Measurements from ENCODE around the gene SP110. TPM values are rescaled to one million over a fixed set of nuclear protein-coding genes. Genes with fewer than 3 reads are reported as not detected.

The SP110 gene
- total and polyA plus RNA-seq, 2 donors (not counting 1 experiment from before 2014, with no cell fraction given) = 162 to 280 TPM

- TF ChIP-seq EZH2 (IDR thresholded peaks at IDR 0.05; ENCODE audit: borderline replicate concordance, insufficient read depth, low read depth, low read length, poor library complexity, severe bottlenecking) (no peak), CTCF (IDR thresholded peaks at IDR 0.05) (no peak)
- Histone ChIP-seq H3K9ac (ENCODE audit: low read length) (no peak overlapping the region), H3K27ac (ENCODE audit: low read length in 2 of 2) (no peak overlapping the region), H3K36me3 (replicated peaks in 1 of 2; ENCODE audit: control extremely low read depth in 1 of 2, control insufficient read depth in 1 of 2, extremely low read depth in 1 of 2, insufficient read depth in 2 of 2, low read length in 1 of 2) (peaks cover 14 to 88% of the 10 kb centered on the region in 2 experiments), H3K9me3 (ENCODE audit: control extremely low read depth in 1 of 3, control insufficient read depth in 2 of 3, insufficient read depth in 1 of 3, low read length in 2 of 3) (no peaks in the 10 kb centered on the region), H4K20me1 (ENCODE audit: control insufficient read depth, insufficient read depth, low read length, poor library complexity, severe bottlenecking) (no peaks in the 10 kb centered on the region), H3K27me3 (replicated peaks in 1 of 4; ENCODE audit: control extremely low read depth in 1 of 4, control insufficient read depth in 3 of 4, insufficient read depth in 4 of 4, low read length in 3 of 4) (no peaks in the 10 kb centered on the region), H2AFZ (ENCODE audit: insufficient read depth, low read depth, low read length, poor library complexity, severe bottlenecking) (no peak overlapping the region), H3K4me2 (replicated peaks; ENCODE audit: low read depth, low read length, poor library complexity, severe bottlenecking) (no peak overlapping the region), H3K79me2 (ENCODE audit: control insufficient read depth, insufficient read depth, low read length) (peaks cover 40% of the 10 kb centered on the region), H3K4me3 (ENCODE audit: control extremely low read depth in 1 of 5, extremely low read depth in 1 of 5, insufficient read depth in 1 of 5, low read depth in 2 of 5, low read length in 4 of 5) (no peak overlapping the region), H3K4me1 (ENCODE audit: control insufficient read depth in 2 of 2, insufficient read depth in 2 of 2, low read length in 2 of 2) (no peaks in the 10 kb centered on the region)
- POLR2A ChIA-PET = interaction anchor here (0.9 kb wide), 1 partner anchor 20 kb away, joined by 3 read pairs; no protein-coding TSS in a partner anchor
- no peaks in the 10 kb centered on the region for H3K4me1 Mint-ChIP-seq
- no peak overlapping the region for H3K4me3 Mint-ChIP-seq
- CTCF ChIA-PET = interaction anchor here (1.3 to 4.4 kb wide), 2 partner anchors 24 to 43 kb away, joined by 4 to 14 read pairs; no protein-coding TSS in a partner anchor
- no peaks in the 10 kb centered on the region for H3K27me3 Mint-ChIP-seq
- no peaks in the 10 kb centered on the region for H3K9me3 Mint-ChIP-seq (ENCODE audit: insufficient read depth)
- DNase-seq (no peak), ATAC-seq (ENCODE audit: low read depth) (no peak)
- intact Hi-C loops (cut with micrococcal nuclease) = no loop called here
- 67% methylated on average over 1 of the region's 3 CpGs for WGBS (ENCODE audit: insufficient coverage)
- no peak overlapping the region for H3K27ac Mint-ChIP-seq
Observed at GRCh38 chr2:230246206-230246605, 26.4 kb upstream of the SP110 start.

- no peak for DNase-seq
- H3K27me3 Mint-ChIP-seq = no peaks in the 10 kb centered on the region
- Histone ChIP-seq H3K27me3 (replicated peaks in 1 of 4; ENCODE audit: control extremely low read depth in 1 of 4, control insufficient read depth in 3 of 4, insufficient read depth in 4 of 4, low read length in 3 of 4) (no peaks in the 10 kb centered on the region), H3K9ac (ENCODE audit: low read length) (no peak overlapping the region), H3K4me1 (ENCODE audit: control insufficient read depth in 2 of 2, insufficient read depth in 2 of 2, low read length in 2 of 2) (no peaks in the 10 kb centered on the region), H3K4me2 (replicated peaks; ENCODE audit: low read depth, low read length, poor library complexity, severe bottlenecking) (no peak overlapping the region), H3K27ac (ENCODE audit: low read length in 2 of 2) (no peak overlapping the region), H3K4me3 (ENCODE audit: control extremely low read depth in 1 of 5, extremely low read depth in 1 of 5, insufficient read depth in 1 of 5, low read depth in 2 of 5, low read length in 4 of 5) (no peak overlapping the region), H3K36me3 (replicated peaks in 1 of 2; ENCODE audit: control extremely low read depth in 1 of 2, control insufficient read depth in 1 of 2, extremely low read depth in 1 of 2, insufficient read depth in 2 of 2, low read length in 1 of 2) (peaks cover 8 to 87% of the 10 kb centered on the region in 2 experiments), H4K20me1 (ENCODE audit: control insufficient read depth, insufficient read depth, low read length, poor library complexity, severe bottlenecking) (no peaks in the 10 kb centered on the region), H3K9me3 (ENCODE audit: control extremely low read depth in 1 of 3, control insufficient read depth in 2 of 3, insufficient read depth in 1 of 3, low read length in 2 of 3) (no peaks in the 10 kb centered on the region), H2AFZ (ENCODE audit: insufficient read depth, low read depth, low read length, poor library complexity, severe bottlenecking) (no peak overlapping the region), H3K79me2 (ENCODE audit: control insufficient read depth, insufficient read depth, low read length) (peaks cover 37% of the 10 kb centered on the region)
- no peak for ATAC-seq (ENCODE audit: low read depth)
- POLR2A ChIA-PET = no interaction called here
- TF ChIP-seq CTCF (IDR thresholded peaks at IDR 0.05) = no peak
- no peak for TF ChIP-seq EZH2 (IDR thresholded peaks at IDR 0.05; ENCODE audit: borderline replicate concordance, insufficient read depth, low read depth, low read length, poor library complexity, severe bottlenecking)
- H3K27ac Mint-ChIP-seq = no peak overlapping the region
- WGBS (ENCODE audit: insufficient coverage) = 100% methylated on average over 1 of the region's 2 CpGs
- CTCF ChIA-PET = interaction anchor here (4.4 kb wide), 1 partner anchor 41 kb away, joined by 14 read pairs; no protein-coding TSS in a partner anchor
- H3K4me1 Mint-ChIP-seq = no peaks in the 10 kb centered on the region
- no peak overlapping the region for H3K4me3 Mint-ChIP-seq
- intact Hi-C loops (cut with micrococcal nuclease) = no loop called here
- no peaks in the 10 kb centered on the region for H3K9me3 Mint-ChIP-seq (ENCODE audit: insufficient read depth)
Observed at GRCh38 chr2:230244211-230244610, 24.4 kb upstream of the SP110 start.

All from B cell (primary cell).